ENCODE results near the gene CDH6.

Gene CDH6

DNA sequence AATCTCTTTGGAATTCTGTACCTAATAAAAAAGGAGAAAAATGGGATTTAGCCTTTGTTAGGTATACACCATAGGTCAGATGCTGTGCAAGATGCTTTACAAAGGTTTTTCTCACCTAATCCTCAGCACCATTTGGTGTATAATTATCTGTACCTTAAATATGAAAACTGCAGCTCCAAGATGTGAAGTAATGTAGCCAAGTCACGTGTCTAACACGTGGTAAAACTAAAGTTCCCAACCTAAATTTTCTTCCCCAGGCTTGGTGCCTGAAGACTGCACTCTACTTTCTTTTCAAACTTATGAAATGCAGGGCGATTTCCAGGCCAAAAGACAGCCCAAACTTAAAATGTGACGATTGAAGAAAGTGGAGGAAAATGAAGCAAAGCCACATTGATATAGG lies 125.8 kb downstream of the CDH6 start:
- no peak for TF ChIP-seq TEAD4 (IDR thresholded peaks at IDR 0.05)
- no peak for TF ChIP-seq CREB1 (IDR thresholded peaks at IDR 0.05; ENCODE audit: low read depth)
- no peak for TF ChIP-seq NFIC (IDR thresholded peaks at IDR 0.05)
- TF ChIP-seq, protein P1, sequence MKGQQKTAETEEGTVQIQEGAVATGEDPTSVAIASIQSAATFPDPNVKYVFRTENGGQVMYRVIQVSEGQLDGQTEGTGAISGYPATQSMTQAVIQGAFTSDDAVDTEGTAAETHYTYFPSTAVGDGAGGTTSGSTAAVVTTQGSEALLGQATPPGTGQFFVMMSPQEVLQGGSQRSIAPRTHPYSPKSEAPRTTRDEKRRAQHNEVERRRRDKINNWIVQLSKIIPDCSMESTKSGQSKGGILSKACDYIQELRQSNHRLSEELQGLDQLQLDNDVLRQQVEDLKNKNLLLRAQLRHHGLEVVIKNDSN (IDR thresholded peaks at IDR 0.05) = no peak

- TF ChIP-seq EGR1 (IDR thresholded peaks at IDR 0.05) (no peak), TAF1 (IDR thresholded peaks at IDR 0.05; ENCODE audit: low read depth) (no peak), ZBTB7A (IDR thresholded peaks at IDR 0.05; ENCODE audit: low read depth) (no peak)
- TF ChIP-seq, protein P2, sequence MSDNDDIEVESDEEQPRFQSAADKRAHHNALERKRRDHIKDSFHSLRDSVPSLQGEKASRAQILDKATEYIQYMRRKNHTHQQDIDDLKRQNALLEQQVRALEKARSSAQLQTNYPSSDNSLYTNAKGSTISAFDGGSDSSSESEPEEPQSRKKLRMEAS (IDR thresholded peaks at IDR 0.05) = no peak
Measured at GRCh38 chr5:31322946-31323345, 129.5 kb downstream of the CDH6 start.

GRCh38 chr5:31324842-31325241 lies 131.4 kb downstream of the CDH6 start:
- no peak for TF ChIP-seq TAF1 (IDR thresholded peaks at IDR 0.05; ENCODE audit: low read depth)

DNA sequence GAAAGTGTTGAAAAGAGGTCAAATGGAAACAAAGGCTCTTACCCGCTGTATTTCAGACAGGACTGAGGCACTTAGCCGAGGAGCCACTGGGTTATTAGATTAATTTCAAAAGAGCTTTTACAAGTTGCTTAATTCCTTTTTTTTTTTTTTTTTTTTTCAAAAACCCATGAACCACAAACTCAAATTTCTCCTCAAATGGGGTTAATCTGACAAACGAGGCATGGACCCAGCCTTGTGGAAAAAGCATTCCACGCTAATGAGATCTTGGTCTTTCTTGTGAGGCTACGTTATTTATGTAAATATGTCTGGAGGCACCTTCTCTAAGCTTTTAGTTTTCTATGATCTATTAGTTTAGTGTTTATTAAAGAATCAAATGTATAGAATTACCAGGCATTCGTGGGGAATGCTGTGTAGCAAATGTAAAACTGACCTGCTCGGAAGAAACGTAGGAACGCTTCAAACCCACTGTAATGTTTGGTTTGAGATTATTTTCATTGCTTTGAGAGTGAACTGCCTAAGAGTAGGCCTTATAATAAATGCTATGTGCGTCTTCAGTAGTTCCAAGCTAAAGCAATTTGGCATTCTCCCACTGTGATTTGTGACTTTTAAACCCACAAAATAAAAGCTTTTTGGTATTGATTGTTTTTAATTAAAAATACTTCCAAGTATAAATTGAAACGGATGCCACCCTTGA lies 134.7 kb downstream of the CDH6 start:
- TF ChIP-seq, protein P3, sequence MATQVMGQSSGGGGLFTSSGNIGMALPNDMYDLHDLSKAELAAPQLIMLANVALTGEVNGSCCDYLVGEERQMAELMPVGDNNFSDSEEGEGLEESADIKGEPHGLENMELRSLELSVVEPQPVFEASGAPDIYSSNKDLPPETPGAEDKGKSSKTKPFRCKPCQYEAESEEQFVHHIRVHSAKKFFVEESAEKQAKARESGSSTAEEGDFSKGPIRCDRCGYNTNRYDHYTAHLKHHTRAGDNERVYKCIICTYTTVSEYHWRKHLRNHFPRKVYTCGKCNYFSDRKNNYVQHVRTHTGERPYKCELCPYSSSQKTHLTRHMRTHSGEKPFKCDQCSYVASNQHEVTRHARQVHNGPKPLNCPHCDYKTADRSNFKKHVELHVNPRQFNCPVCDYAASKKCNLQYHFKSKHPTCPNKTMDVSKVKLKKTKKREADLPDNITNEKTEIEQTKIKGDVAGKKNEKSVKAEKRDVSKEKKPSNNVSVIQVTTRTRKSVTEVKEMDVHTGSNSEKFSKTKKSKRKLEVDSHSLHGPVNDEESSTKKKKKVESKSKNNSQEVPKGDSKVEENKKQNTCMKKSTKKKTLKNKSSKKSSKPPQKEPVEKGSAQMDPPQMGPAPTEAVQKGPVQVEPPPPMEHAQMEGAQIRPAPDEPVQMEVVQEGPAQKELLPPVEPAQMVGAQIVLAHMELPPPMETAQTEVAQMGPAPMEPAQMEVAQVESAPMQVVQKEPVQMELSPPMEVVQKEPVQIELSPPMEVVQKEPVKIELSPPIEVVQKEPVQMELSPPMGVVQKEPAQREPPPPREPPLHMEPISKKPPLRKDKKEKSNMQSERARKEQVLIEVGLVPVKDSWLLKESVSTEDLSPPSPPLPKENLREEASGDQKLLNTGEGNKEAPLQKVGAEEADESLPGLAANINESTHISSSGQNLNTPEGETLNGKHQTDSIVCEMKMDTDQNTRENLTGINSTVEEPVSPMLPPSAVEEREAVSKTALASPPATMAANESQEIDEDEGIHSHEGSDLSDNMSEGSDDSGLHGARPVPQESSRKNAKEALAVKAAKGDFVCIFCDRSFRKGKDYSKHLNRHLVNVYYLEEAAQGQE (IDR thresholded peaks at IDR 0.05; ENCODE audit: low read depth) = no peak
- TF ChIP-seq YY1 (IDR thresholded peaks at IDR 0.05; ENCODE audit: low read depth) = no peak
- TF ChIP-seq RAD21 (IDR thresholded peaks at IDR 0.05; ENCODE audit: low read depth) = no peak
- no peak for TF ChIP-seq ZBTB7A (IDR thresholded peaks at IDR 0.05; ENCODE audit: low read depth)
- no peak for TF ChIP-seq EP300 (IDR thresholded peaks at IDR 0.05; ENCODE audit: borderline replicate concordance)
- TF ChIP-seq TEAD4 (IDR thresholded peaks at IDR 0.05) = no peak
- TF ChIP-seq, protein P1 (IDR thresholded peaks at IDR 0.05) = no peak
- TF ChIP-seq CREB1 (IDR thresholded peaks at IDR 0.05; ENCODE audit: low read depth) = no peak
- no peak for TF ChIP-seq TCF12 (IDR thresholded peaks at IDR 0.05; ENCODE audit: low read depth)
- no peak for TF ChIP-seq FOXM1 (IDR thresholded peaks at IDR 0.05; ENCODE audit: borderline replicate concordance, low read depth)
- TF ChIP-seq NFIC (IDR thresholded peaks at IDR 0.05) = no peak
- TF ChIP-seq TAF1 (IDR thresholded peaks at IDR 0.05; ENCODE audit: low read depth) = no peak
- no peak for TF ChIP-seq EGR1 (IDR thresholded peaks at IDR 0.05)
- TF ChIP-seq CEBPB (IDR thresholded peaks at IDR 0.05) = no peak

DNA sequence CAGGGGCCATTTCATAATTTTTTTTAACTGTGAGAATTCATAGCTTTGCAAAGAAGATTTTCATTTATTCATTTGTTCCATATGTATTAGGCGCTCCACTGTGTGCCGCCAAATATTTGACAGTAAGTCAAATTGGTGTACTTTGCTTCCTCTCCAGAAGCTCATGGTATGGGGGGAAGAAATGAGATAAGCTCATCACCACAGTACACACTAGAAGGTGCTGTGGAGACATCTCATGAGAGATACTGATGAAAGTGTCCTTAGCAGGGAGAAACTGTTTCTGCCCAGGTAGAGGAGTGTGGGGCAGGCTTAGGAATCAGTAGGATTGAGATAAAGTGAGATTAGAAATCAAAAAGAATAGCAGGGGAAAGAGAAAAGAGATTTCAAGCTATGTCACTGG lies 136.2 kb downstream of the CDH6 start:
- TF ChIP-seq, protein P3 (IDR thresholded peaks at IDR 0.05; ENCODE audit: low read depth) = no peak
- TF ChIP-seq TEAD4 (IDR thresholded peaks at IDR 0.05) (no peak), ZBTB7A (IDR thresholded peaks at IDR 0.05; ENCODE audit: low read depth) (no peak), RAD21 (IDR thresholded peaks at IDR 0.05; ENCODE audit: low read depth) (no peak), EP300 (IDR thresholded peaks at IDR 0.05; ENCODE audit: borderline replicate concordance) (no peak), NFIC (IDR thresholded peaks at IDR 0.05) (no peak), FOXM1 (IDR thresholded peaks at IDR 0.05; ENCODE audit: borderline replicate concordance, low read depth) (no peak), YY1 (IDR thresholded peaks at IDR 0.05; ENCODE audit: low read depth) (no peak), EGR1 (IDR thresholded peaks at IDR 0.05) (no peak), TAF1 (IDR thresholded peaks at IDR 0.05; ENCODE audit: low read depth) (no peak), CEBPB (IDR thresholded peaks at IDR 0.05) (no peak), CREB1 (IDR thresholded peaks at IDR 0.05; ENCODE audit: low read depth) (no peak), TCF12 (IDR thresholded peaks at IDR 0.05; ENCODE audit: low read depth) (no peak)
- TF ChIP-seq, protein P1 (IDR thresholded peaks at IDR 0.05) = no peak
- TF ChIP-seq, protein P2 (IDR thresholded peaks at IDR 0.05) = no peak

DNA sequence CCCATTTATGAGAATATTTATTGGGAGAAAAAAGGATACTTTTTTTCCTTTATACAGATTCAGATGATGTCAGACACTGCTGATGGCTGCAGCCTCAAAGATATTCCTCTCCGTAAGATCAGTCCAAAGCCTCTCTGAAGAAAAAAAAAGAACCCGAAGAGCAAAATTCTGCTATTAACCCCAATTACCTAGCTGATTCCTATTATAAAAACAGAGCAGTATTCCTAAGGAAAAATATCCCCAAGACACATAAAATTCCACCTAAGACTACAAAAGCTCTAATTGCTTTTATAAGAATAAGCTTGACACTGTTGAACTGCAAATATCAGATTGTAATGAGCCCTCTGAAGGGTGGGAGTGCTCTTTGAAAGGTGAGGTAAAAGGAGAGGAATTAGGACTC lies 138.7 kb downstream of the CDH6 start:
- TF ChIP-seq, protein P2 (IDR thresholded peaks at IDR 0.05) = no peak
- TF ChIP-seq YY1 (IDR thresholded peaks at IDR 0.05; ENCODE audit: low read depth) (no peak), TCF12 (IDR thresholded peaks at IDR 0.05; ENCODE audit: low read depth) (no peak), TAF1 (IDR thresholded peaks at IDR 0.05; ENCODE audit: low read depth) (no peak)

Measured in Ishikawa (cell line).